DOHH2 (cell line): Measurements from ENCODE around the gene SBF1.

Experiments used
- H3F3A ChIP-seq: fragments of 200-600 bp; sonication (generic), shearing (Covaris generic); 2 replicates; pipeline ENCODE4 v1.6.0; 2016; ENCODE audit warnings: antibody characterized with exemption, mild to moderate bottlenecking; ENCODE audit not compliant: control insufficient read depth, insufficient read depth
- H3K27ac ChIP-seq: fragments of 200-600 bp; sonication (generic); 2 replicates; pipeline ENCODE4 v1.5.1; 2014; ENCODE audit warnings: low read depth, mild to moderate bottlenecking, low read length, moderate library complexity
- H3K27me3 ChIP-seq: fragments of 200-600 bp; sonication (generic); 2 replicates; pipeline ENCODE4 v1.6.1; 2014; ENCODE audit warnings: mild to moderate bottlenecking, low read length, mixed read lengths; ENCODE audit not compliant: control insufficient read depth
- H3K36me3 ChIP-seq: fragments of 200-600 bp; sonication (generic); 2 replicates; pipeline ENCODE4 v1.6.1; 2014; ENCODE audit warnings: mild to moderate bottlenecking, low read length, moderate library complexity, mixed read lengths; ENCODE audit not compliant: control insufficient read depth
- H3K4me1 ChIP-seq: fragments of 200-600 bp; sonication (generic); 2 replicates; pipeline ENCODE4 v1.6.1; 2014; ENCODE audit warnings: mild to moderate bottlenecking, low read length, mixed read lengths; ENCODE audit not compliant: control insufficient read depth
- H3K4me2 ChIP-seq: fragments of 200-600 bp; sonication (generic); 2 replicates; pipeline ENCODE4 v1.6.0; 2014; ENCODE audit warnings: mild to moderate bottlenecking, low read length, moderate library complexity
- H3K4me3 ChIP-seq: fragments of 200-600 bp; sonication (generic); 2 replicates; pipeline ENCODE4 v1.5.1; 2014; ENCODE audit warnings: mild to moderate bottlenecking, low read length, mixed read lengths
- H3K79me2 ChIP-seq: fragments of 200-600 bp; sonication (generic); 2 replicates; pipeline ENCODE4 v1.6.1; 2014; ENCODE audit warnings: mild to moderate bottlenecking, low read length, mixed read lengths; ENCODE audit not compliant: control insufficient read depth
- H3K9me2 ChIP-seq: fragments of 200-600 bp; sonication (generic); replicated peaks from 2 replicates; pipeline ENCODE4 v1.6.1; 2014; ENCODE audit warnings: mild to moderate bottlenecking, low read length, mixed read lengths; ENCODE audit not compliant: control insufficient read depth
- H3K9me3 ChIP-seq: fragments of 200-600 bp; sonication (generic); 2 replicates; pipeline ENCODE4 v1.6.1; 2014; ENCODE audit warnings: antibody characterized with exemption, low read length, mixed read lengths; ENCODE audit not compliant: control insufficient read depth, insufficient read depth
- H4K20me1 ChIP-seq: fragments of 200-600 bp; sonication (generic); 2 replicates; pipeline ENCODE4 v1.6.0; 2014; ENCODE audit warnings: low read depth, mild to moderate bottlenecking, antibody characterized with exemption, low read length, moderate library complexity; ENCODE audit not compliant: control insufficient read depth, insufficient read depth
- EZH2phosphoT487 ChIP-seq: fragments of 200-600 bp; sonication (generic); IDR thresholded peaks from 2 replicates; pipeline ENCODE4 v1.6.1; 2017; ENCODE audit warnings: borderline replicate concordance, mild to moderate bottlenecking, antibody characterized with exemption, low read length, moderate library complexity, mixed read lengths
- TF ChIP-seq, protein P1 (sequence below): fragments of 200-600 bp; sonication (generic); IDR thresholded peaks from one replicate; pipeline ENCODE4 v1.5.1; 2014; ENCODE audit warnings: antibody characterized with exemption, mild to moderate bottlenecking, low read depth, low read length; ENCODE audit not compliant: poor library complexity, severe bottlenecking

The SBF1 gene

GRCh38 chr22:50441428-50441993, 33.3 kb downstream of the SBF1 start:
- H3K4me2 ChIP-seq = no peak overlapping the region
- no peaks in the 10 kb centered on the region; the same call in 1 of the 2 replicates for H4K20me1 ChIP-seq
- H3K4me1 ChIP-seq = peaks cover 9% of the 10 kb centered on the region; the same call in 1 of the 2 replicates
- H3F3A ChIP-seq = peaks cover 21% of the 10 kb centered on the region
- no peaks in the 10 kb centered on the region for H3K9me2 ChIP-seq
- no peaks in the 10 kb centered on the region for H3K9me3 ChIP-seq
- H3K4me3 ChIP-seq = no peak overlapping the region
- H3K27me3 ChIP-seq = no peaks in the 10 kb centered on the region
- no peak overlapping the region for H3K27ac ChIP-seq
- TF ChIP-seq, protein P1, sequence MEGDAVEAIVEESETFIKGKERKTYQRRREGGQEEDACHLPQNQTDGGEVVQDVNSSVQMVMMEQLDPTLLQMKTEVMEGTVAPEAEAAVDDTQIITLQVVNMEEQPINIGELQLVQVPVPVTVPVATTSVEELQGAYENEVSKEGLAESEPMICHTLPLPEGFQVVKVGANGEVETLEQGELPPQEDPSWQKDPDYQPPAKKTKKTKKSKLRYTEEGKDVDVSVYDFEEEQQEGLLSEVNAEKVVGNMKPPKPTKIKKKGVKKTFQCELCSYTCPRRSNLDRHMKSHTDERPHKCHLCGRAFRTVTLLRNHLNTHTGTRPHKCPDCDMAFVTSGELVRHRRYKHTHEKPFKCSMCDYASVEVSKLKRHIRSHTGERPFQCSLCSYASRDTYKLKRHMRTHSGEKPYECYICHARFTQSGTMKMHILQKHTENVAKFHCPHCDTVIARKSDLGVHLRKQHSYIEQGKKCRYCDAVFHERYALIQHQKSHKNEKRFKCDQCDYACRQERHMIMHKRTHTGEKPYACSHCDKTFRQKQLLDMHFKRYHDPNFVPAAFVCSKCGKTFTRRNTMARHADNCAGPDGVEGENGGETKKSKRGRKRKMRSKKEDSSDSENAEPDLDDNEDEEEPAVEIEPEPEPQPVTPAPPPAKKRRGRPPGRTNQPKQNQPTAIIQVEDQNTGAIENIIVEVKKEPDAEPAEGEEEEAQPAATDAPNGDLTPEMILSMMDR = no peak
- TF ChIP-seq EZH2phosphoT487 = no peak
- H3K79me2 ChIP-seq = no peaks in the 10 kb centered on the region
- peaks cover 73% of the 10 kb centered on the region for H3K36me3 ChIP-seq

- Histone ChIP-seq H3K27me3 (no peaks in the 10 kb centered on the region), H3K79me2 (no peaks in the 10 kb centered on the region), H3K4me1 (peaks cover 6% of the 10 kb centered on the region; the same call in 1 of the 2 replicates), H3K27ac (no peak overlapping the region), H3K9me3 (no peaks in the 10 kb centered on the region), H4K20me1 (no peaks in the 10 kb centered on the region; the same call in 1 of the 2 replicates), H3K36me3 (peaks cover 73% of the 10 kb centered on the region), H3K4me2 (no peak overlapping the region), H3K9me2 (no peaks in the 10 kb centered on the region), H3F3A (peaks cover 18% of the 10 kb centered on the region), H3K4me3 (no peak overlapping the region)
- TF ChIP-seq EZH2phosphoT487 = no peak
- TF ChIP-seq, protein P1 = no peak
Observed at GRCh38 chr22:50440544-50441249, 34.1 kb downstream of the SBF1 start.

DNA sequence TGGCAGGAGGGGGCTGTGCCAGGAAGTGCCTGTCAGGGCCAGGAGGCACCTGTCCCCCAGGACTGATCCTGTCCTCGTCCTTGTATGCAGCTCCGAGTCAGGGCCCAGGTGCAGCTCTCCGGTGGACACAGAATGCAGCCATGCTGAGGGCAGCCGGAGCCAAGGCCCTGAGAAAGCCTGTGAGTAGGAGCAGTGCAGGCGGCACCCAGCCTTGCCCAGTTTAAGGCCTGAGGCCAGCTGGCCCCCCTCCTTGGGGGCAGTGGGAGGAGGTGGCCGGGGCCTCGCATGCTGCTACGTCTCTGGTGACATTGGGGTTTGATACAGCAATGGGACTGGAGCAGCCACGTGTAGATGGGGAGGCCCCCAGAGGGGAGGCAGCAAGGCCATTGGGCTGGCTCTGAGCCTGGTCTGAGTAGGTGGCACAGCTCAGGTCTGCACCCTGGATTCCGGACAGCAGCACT, 34.9 kb downstream of the SBF1 start:
- TF ChIP-seq EZH2phosphoT487 = no peak
- TF ChIP-seq, protein P1 = no peak
- H3F3A ChIP-seq = peaks cover 11% of the 10 kb centered on the region
- H3K36me3 ChIP-seq = peaks cover 72% of the 10 kb centered on the region
- no peaks in the 10 kb centered on the region; the same call in 1 of the 2 replicates for H4K20me1 ChIP-seq
- no peaks in the 10 kb centered on the region for H3K4me1 ChIP-seq
- H3K9me2 ChIP-seq = no peaks in the 10 kb centered on the region
- no peaks in the 10 kb centered on the region for H3K9me3 ChIP-seq
- H3K27ac ChIP-seq = no peak overlapping the region
- H3K79me2 ChIP-seq = no peaks in the 10 kb centered on the region
- H3K4me2 ChIP-seq = no peak overlapping the region
- no peak overlapping the region for H3K4me3 ChIP-seq
- H3K27me3 ChIP-seq = no peaks in the 10 kb centered on the region
